GM18858 (cell line): ENCODE measurements around the gene TEAD3.

ENCODE experiments used
- ATAC-seq: cut with Tn5 transposase; IDR thresholded peaks from one replicate; pipeline ENCODE4 v1.9.1; 2021; ENCODE audit not compliant: unreplicated experiment

Gene TEAD3

DNA sequence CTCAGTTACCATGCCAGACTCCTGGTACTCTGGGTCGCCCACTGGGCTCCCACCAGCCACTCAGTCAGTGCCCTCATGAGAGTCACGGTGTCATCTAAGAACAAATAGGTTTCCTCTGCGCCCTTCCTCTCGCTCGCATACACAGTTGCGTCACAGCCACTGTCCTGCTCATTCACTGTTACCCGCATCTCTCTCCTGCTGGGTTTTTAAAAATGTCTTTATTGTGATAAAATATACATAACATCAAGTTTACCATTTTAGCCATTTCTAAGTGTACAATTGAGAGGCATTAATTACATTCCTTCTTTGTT, 4.0 kb downstream of the TEAD3 start:
- no peak for ATAC-seq

DNA sequence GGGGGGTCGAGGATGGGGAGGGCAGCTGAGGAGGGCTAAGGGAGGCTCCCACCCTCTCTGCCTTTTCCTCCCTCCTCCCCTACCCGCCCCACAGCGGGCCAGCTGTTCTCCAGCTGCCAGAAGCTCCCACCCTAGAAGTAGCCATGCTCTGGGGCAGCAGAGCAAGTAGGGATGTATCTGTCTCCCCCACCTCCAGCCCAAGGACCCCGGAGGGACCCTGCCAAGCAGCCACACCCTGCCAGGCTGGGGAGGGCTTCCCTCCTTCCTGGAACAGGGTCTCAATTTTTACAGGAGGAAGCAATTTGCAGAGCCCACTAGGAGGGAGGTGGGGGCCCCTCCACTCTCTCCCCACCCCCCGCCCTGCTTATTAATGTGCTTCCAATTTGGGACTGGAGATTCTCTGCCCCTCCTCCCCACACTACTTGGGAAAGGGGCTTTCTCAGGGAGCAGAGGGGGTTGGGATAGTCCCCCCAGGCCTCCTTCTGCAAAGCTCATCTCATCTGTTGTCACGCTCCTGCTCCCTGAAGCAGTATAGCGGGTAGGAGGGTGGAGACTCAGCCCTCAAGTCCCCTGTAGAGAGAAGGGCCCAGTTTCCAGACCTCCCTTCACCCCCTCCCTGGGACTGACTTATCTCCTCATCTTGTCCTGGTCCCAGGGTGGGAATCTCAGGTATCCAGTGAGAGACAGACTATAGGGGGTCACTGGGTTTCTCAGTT, 4.5 kb downstream of the TEAD3 start:
- no peak for ATAC-seq

DNA sequence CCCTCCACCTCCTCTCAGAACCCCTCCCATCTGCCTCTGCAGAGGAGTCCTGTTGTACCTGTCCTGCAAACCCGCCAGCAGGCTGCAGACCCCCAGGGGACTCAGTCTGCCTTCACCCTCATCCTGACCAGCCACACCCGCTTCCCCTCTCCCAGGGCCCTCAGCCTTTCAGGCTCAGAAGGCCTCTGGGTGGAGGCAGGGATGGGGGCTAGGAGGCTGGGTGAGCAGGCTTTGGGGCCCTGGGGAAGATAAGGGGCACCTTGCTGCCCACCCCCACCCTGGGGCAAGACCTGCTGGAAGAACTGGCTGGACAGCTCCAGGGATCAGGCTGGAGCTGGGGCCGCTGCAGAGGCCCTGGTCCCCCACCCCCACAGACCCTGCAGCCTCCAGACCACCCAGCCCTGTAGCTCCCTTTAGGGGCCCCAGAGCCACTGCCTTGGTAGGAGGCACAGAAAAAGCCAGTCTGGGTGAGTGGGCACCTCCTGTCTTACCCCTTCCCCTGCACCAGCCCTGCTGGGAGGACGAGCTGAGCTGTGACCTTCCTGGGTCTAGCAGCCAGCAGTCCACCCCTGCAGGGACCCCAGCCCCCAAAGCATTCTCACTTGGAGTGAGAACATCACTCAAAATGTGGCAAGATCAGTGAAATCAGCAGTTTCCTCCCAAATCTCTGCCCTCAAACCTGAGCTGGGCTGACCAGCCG, 5.2 kb downstream of the TEAD3 start:
- no peak for ATAC-seq

DNA sequence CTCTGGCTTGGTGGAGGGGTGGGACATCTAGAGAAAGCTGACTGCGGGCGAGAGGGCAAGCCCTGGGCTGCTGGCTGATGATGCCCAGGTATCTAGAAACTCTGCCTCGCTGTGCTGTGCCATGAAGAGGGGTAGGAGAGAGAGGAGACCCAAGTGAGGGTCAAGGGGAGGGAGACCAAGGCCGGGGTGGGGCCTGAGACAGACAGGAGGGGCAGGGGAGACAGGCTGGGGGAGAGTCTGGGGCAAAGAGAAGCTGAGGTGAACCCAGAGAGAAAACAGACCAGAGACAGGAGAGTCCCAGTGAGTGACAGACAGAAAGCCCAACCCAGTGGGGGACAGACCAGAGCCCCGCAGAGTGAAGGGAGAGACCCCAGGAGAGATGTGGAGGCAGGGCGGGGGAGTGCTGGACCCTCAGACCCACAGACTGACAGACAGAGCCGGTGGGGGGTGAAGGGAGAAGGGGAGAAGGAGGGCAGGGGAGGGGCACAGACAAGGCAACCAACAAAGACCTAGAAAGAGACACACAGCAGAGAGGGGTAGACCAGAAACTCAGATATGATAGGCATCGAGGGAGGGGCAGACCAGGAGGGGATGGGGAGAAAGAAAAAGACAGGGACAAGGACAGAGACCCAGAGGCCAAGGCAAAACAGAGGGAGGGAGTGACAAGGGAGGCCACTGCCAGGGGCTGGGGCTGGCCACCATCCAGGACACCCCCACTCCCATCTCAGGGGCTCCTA, 5.9 kb downstream of the TEAD3 start:
- ATAC-seq: no peak

DNA sequence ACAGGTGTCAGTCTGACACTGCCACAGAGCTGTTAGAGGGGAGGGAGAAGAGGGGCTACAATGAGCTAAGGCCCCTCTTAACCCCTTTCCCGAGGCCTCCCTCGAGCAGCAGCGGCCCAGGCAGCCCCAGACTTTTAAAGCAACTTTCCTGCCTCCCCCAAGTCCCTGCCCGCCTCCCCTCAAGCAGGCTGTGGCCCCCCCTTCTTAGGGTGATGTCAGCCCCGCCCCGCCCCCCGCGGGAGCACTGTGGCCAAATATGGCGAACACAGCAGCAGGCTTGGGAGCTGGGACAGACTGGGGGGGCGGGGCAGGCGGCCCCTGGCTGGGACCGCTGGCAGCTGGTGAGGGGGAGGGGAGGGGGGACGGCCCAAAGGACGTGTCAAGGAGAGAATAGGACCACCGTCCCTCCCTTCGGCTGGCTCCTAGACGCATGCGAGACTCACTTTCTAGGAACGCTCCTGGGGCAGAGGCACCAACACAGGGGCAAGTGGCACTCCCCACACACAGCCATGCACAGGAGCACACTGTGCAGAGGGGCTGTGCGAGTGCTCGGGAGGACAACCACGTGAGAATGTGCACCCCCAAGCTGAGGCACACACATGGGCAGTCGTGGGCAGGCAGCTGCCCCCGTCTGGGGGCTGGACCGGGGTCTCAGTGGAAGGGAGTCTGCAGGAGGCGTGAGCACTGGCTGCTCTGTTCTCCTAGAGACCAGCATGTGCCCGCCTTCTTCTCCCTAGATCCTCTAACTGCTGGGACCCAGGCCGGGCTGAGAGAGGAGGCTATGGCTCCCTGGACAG, 6.7 kb downstream of the TEAD3 start:
- no peak for ATAC-seq

DNA sequence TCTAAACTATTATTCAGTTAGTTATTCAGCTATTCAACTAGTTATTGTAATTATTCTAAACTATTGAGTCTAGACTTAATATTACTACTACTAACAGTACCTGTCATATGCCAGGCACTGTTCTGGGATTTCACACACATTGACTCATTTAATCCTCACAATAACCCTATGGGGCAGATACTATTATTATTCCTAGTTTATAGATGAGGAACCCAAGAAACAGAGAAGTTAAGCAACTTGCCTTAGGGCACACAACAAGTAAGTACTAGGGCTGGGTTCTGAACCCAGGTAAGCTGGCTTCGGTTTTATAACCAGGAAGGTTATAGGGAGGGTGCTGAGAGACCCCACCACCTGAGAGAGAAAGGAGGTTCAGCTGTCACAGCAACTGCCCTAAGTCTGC, 7.8 kb downstream of the TEAD3 start:
- ATAC-seq: no peak

DNA sequence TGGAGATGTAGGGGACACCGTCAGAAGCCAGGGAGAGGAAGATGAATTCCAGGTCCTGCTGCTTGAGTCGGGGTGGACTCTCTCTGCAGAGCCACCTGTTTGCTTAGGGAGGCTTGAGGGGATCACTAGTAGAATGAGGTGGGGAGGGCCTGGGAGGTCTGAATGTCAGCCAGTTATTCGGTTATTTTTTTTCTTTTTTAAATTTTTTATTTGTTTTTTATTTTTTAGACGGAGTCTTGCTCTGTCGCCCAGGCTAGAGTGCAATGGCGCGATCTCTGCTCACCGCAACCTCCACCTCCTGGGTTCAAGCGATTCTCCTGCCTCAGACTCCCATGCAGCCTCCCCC, 8.4 kb downstream of the TEAD3 start:
- no peak for ATAC-seq

DNA sequence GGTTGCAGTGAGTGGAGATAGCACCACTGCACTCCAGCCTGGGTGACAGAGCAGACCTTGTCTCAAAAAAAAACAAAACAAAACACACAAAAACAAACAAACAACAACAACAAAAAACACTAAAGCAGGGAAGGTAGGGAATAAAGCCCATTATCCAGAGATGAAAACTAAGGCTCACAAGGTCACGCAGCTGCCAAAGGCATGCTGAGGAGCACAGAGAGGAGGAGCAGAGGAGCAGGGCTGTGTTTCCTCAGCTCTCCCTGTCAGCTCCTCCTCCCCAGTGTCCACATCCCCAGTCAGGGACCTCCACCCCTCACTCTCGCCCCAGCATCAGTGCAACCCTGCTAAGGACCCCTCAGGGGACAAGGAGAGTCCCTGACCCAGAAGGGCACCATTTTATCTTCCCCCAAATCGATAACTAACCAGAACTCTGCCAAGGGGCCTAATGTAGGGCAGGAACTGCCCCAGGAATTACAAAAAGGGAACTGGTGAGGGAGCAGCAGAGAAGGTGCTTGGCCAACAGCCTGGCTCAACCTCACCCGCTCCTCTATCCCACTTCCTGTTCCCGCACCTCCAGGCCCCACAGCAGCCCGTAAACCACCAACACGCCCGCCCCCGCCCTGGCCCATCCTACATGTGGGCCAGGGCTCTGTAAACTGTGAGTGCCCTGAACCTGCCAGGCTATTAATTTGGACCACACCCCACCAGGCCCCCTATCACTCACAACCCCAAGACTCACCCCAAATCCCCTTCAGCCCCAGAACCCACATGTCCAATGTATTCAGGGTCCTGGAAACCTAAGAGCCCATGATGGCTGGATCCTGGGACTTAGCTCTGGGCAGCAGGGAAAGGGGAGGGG, 9.0 kb downstream of the TEAD3 start:
- ATAC-seq: no peak

DNA sequence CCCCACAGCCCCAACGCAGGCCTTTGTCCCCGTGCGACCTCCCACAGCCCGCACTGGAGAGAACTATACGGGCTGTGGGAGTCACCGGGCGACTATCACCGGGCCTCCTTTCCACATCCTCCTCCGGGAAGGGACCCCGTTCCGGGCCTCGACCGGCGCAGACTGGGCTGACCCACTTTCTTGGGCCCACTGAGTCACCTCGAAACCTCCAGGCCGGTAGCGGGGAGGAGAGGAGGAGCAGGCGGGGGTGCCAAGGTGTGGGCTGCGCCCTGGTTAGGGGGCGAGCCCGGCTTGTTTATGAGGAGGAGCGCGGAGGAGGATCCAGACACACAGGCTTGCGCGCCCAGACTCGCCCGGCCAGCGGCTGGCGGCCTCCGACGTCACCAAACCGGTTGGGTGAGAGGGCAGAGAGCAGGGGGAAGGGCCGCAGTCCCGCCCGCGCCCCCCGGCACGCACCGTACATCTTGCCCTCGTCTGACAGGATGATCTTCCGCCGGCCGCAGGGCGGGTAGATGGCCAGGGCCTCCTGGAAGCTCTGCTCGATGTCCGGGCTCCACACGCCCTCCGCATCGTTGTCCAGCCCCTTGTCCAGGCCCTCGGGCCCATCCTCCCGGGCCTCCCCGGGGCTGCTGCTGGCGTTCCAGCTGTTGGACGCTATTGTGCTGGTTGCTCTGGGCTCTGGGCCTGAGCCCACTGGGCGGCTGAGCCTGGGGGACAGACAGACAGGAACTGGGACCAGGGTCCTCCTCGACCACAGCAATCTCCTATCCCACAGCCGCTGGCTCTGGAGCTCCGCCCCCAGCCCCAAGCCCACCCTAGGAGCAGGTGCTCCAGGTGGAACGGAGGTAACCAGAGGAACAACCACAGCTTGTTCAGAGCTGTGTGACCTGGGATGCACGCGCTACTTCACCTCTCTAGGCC, 10.6 kb downstream of the TEAD3 start:
- ATAC-seq: no peak

DNA sequence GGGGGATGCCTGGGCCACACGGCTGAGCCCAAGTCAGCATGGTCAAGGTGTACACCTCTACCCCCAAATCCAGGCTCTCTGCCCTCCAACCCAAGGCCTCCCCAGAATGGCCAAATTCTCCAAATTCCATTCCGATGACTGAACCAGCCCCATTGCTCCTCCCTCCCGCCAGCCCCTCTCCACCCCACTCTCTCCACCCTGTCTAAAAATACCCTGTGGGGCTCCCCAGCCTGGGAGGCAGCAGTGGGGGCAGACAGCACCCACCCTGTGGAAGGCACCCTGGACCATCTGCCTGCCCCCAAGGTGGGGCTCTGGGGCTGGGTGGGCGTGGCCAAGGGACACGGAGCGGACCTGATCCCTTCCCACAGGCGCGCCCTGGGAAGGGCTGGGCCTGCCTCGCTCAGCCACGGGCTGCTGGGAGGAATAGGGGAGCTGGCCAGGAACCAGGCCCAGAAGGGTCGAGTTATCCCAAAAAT, 11.4 kb downstream of the TEAD3 start:
- no peak for ATAC-seq

DNA sequence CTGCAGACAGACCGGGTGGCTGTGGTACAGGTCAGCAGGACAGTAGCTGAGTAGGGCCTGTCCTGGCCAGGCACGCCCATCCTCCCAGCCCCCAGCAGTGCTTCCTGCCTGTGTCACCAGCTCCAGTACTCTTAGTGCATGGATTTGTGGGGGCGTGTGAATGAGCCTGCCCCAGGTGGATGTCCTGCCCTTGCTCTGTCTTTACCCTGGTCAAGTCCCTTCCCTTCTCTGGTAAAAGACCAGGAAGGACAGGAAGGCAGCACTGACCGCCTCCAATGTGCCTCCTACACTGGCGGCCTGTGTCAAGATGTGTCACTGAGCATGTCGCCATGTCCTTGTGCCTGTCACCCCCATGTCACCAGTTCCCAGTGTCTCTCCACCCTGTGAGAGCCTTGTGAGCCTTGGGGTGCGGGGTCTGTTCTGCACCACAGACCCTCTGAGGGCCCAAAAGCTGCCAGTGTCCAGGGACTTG, 11.9 kb downstream of the TEAD3 start:
- ATAC-seq: no peak

DNA sequence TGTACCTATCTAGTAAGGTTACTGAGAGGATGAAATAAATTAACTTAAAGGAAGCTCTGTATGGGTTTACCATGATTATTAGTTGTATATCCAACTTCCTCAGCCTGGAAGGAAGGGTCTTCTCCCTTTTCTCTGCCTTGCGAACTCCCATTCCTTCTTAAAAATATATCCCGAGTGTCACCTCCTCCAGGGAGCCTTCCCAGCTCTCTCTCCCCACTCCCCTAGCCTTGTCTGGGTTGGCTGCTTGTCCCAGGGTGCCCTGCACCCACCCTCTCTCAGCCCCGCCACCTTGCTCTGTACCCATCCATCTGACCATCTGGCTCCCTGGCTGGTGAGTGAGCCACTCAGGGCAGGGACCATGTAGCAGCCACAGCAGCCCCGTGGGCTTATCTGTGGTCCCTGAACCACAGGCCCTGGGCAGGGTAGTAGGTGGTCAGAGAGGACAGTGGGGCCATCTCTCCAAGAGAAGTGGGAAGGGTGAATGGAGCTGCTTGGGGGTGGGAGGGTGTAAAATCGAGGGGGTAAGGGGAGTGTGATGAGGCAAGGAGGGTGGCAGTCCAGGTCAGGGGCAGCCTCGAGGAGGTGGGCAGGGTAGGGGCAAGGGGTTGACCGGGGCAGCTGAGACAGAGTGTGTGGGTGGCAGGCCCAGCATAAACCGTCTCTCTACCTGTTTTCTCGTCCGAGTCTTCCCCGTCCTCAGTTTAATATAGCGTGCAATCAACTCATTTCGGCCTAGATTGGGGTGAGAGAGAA, 12.8 kb downstream of the TEAD3 start:
- ATAC-seq: no peak

DNA sequence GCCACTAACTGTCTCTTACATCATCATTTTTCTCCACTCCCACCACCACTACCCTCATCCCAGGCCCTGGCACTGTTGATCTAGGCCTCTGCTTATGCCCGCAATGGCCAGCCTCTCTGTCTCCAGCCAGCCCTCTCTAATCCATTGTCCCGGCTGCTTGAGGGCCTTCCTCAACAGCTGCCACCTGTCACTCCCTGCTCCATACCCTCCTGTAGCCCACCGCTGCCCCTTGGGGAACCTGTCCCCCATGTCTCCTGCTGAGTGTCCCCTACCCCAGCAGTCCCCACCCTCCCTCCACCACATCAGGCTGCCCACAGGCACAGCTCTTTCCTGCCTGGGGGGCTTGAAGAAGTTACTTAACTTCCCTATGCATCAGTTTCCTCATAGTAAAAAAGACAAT, 13.4 kb downstream of the TEAD3 start:
- ATAC-seq: no peak

DNA sequence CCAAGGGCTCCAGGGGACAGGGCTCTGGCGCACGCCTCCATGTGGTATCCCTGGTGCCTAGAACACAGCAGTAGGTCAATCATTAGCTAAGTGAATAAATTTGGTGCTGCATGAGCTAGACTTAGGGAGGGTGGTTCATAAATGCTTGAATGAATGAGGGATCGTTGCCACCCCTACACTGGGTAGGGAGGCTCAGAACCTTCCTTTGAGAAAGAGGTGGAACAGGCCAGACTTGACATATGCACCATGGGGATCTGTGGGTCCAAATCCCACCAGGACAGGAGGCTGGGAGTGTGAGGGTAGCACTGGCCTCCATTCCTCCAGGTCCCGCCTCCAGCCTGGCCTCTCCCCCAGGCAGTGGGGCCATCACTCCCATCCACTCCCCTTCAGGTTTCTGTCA, 13.8 kb downstream of the TEAD3 start:
- ATAC-seq: no peak

DNA sequence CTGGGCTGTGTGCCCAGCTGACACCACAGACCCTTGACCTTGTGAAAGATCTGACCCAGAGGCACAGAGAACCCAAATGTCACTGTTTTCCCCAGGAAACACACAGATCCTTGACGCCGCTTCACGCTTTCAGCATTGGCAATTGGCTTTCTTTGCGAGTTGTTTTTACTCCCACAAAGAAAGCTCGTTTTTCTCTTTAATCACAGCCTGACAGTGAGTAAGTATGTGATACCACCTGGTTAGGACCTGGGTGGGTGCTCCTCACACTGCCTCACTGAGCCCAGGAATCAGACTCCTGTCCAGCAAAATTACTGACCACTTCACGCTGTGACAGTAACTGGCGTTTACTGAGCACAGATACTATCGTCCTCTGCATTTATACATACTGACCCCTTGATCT, 15.7 kb downstream of the TEAD3 start:
- ATAC-seq: no peak

DNA sequence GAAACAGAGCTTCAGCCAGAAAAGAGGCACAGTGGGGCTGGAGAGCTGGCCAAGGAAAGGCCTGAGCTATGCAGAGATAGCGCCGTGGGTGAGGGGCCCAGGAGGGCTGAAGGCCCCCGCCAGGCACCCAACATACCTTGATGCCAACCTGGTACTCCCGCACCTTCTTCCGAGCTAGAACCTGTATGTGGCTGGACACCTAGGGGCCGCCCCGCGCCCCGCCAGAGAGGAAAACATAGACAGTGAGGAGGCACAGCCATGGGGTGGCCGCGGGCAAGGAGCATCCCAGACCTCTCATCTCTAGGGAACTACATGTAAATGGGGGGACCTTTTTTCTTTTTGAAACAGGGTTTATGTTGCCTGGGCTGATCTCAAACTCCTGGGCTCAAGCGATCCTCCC, 16.7 kb downstream of the TEAD3 start:
- ATAC-seq: no peak

DNA sequence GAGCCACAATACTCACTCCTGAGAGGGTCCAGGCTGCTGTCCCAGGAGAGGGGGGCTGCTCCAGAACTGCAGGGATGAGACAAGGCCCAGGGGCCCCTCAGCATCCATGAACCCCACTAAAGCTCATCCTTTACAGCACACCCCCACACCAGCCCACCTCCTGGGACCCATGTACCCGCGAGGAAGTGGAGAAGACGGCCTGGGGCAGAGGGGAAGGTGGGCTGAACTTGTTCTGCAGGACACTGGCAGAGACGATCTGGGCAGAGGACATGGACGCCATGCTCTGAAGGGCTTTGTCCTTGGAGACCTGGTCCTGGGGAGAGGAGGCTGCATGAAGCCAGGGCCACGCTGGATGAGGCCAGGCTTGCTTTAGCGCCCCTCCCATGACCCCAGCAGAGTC, 18.6 kb downstream of the TEAD3 start:
- ATAC-seq: no peak

DNA sequence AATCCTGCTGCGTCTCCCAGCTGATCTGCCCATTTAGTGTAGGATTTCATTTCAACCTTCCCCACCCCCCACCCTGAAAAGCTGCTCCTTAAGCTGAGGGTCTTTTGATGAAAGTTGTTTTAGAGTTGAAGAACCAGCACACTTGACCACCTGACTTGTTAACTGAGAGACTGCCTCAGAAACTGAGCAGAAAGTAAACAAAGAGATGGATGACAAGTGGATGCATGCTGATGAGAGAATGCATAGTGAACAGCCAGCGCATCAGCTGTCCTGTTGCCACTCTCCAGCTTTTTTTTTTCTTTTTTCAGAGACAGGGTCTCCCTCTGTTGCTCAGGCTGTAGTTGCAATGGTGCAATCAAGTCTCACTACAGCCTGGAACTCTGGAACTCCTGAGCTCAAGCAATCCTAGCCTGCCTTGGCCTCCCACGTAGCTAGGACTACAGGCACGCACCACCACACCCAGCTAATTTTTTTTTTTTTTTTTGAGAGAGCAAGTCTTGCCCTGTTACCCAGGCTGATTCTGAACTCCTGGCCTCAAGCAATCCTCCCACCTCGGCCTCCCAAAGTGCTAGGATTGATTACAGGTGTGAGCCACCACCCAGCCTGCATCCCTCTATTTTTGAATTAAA, 19.2 kb downstream of the TEAD3 start:
- ATAC-seq: no peak
